Sigmoid colon (tissue), 4 donors: Measurements from ENCODE around the gene NLRC5.

Source experiments
- CTCF ChIP-seq, 4 experiments: fragments of 450-650 bp in 3 of 4; fragments of 200-600 bp in 1 of 4; IDR thresholded peaks; one replicate each; pipeline ENCODE4 v1.5.1; 2016 to 2019; ENCODE audit warnings: antibody characterized with exemption in 4 of 4, mild to moderate bottlenecking in 3 of 4, moderate library complexity in 2 of 4
- EP300 ChIP-seq, 4 donors: sonication (generic); formaldehyde crosslinking; IDR thresholded peaks; one replicate each; pipeline ENCODE4 v1.6.1; 2017; ENCODE audit warnings: antibody characterized with exemption in 4 of 4
- POLR2A ChIP-seq, 2 donors: fragments of 450-650 bp; IDR thresholded peaks; one replicate each; pipeline ENCODE4 v1.6.1; 2016; ENCODE audit warnings: antibody characterized with exemption in 2 of 2, mild to moderate bottlenecking in 2 of 2, moderate library complexity in 2 of 2
- POLR2AphosphoS5 ChIP-seq, 4 donors: sonication (generic); formaldehyde crosslinking; IDR thresholded peaks; one replicate each; pipeline ENCODE4 v1.6.1; 2017; ENCODE audit warnings: antibody characterized with exemption in 4 of 4

- TF ChIP-seq CTCF (IDR thresholded peaks at IDR 0.05) (no peak), POLR2A (IDR thresholded peaks at IDR 0.05) (no peak), POLR2AphosphoS5 (IDR thresholded peaks at IDR 0.05) (no peak), EP300 (IDR thresholded peaks at IDR 0.05) (no peak)
Observed at GRCh38 chr16:56973294-56973689, 16.1 kb upstream of the NLRC5 start.
